T-helper 2 cell treated with Interferon-gamma antibody and Interleukin-4, amounts not matched to agents 5 μg/mL and 100 μg/mL, for 36 hours (primary cell): Measurements from ENCODE around the gene PPARG.
A peak's percentile ranks its signal among the peaks of the same experiment; 100 is the strongest.
"Not testable (repeated sequence)": the region's sequence is repeated elsewhere in the genome, so short reads cannot be mapped to it uniquely, and the experiment has no call there.

Experiments used
- DNase-seq: peaks from one replicate; pipeline ENCODE4 v3.0.0; 2021; ENCODE audit warnings: low spot score
- H3K27ac Mint-ChIP-seq: one replicate; pipeline ENCODE4 v1.8.0; 2021; ENCODE audit warnings: mild to moderate bottlenecking, mixed read lengths
- H3K27me3 Mint-ChIP-seq: one replicate; pipeline ENCODE4 v1.8.0; 2021; ENCODE audit warnings: low read depth, mixed read lengths
- H3K36me3 Mint-ChIP-seq: one replicate; pipeline ENCODE4 v1.8.0; 2021; ENCODE audit warnings: low read depth, mixed read lengths
- H3K4me1 Mint-ChIP-seq: one replicate; pipeline ENCODE4 v1.8.0; 2021; ENCODE audit warnings: low read depth, mixed read lengths
- H3K4me3 Mint-ChIP-seq: one replicate; pipeline ENCODE4 v1.8.0; 2022; ENCODE audit warnings: mild to moderate bottlenecking, moderate library complexity, mixed read lengths
- H3K9me3 Mint-ChIP-seq: one replicate; pipeline ENCODE4 v1.8.0; 2021; ENCODE audit warnings: mixed read lengths

The PPARG gene

GRCh38 chr3:12465151-12465835 lies 176.4 kb downstream of the PPARG start:
- Mint-ChIP-seq H3K27ac (no peak overlapping the region), H3K9me3 (no peaks in the 10 kb centered on the region), H3K36me3 (no peaks in the 10 kb centered on the region), H3K4me1 (peaks cover 8% of the 10 kb centered on the region), H3K27me3 (no peaks in the 10 kb centered on the region), H3K4me3 (no peak overlapping the region)
- DNase-seq: no peak

DNA sequence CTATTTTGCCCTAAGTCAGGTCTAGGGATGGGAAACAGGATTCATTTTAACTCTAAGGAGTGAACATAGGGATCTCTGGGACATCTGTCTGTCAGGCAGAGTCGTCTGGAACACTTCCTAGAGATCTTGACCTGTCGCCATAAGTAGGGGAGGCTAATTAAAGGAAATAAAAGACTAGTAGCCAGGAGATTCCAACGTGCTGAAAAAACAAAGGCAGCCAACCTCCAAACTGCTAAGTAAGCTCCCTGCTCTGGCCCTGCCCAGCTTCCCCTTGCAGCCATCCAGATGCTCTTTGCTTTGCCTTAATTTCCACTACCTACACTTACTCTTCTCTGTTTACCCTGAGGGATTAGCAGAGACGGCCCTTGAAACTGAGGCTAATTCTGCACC lies 177.0 kb downstream of the PPARG start:
- Mint-ChIP-seq H3K36me3 (no peaks in the 10 kb centered on the region), H3K9me3 (no peaks in the 10 kb centered on the region), H3K4me3 (no peak overlapping the region), H3K27ac (no peak overlapping the region), H3K4me1 (peaks cover 8% of the 10 kb centered on the region), H3K27me3 (no peaks in the 10 kb centered on the region)
- no peak for DNase-seq

DNA sequence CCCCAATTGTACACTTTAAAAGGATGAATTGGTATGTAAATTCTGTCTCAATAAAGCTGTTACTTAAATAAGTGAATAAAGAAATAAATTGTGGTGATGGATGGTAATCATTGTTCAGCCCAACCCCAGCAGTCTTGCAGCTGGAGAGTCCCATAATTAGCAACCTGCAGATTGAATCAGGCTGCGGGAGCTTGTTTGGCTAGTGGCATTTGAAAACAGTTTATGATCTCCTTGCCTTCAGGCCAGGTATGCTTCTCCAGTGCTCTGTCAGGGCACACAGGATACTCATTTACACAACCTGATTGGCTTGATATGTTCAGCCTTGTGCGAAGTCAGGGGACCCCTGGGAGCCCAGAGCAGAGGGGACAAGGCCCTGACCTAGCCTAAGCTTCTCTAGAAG lies 178.9 kb downstream of the PPARG start:
- Mint-ChIP-seq H3K36me3 (no peaks in the 10 kb centered on the region), H3K9me3 (no peaks in the 10 kb centered on the region), H3K27me3 (no peaks in the 10 kb centered on the region), H3K4me1 (peaks cover 7% of the 10 kb centered on the region), H3K27ac (no peak overlapping the region), H3K4me3 (no peak overlapping the region)
- DNase-seq: no peak

- Mint-ChIP-seq H3K27ac (no peak overlapping the region), H3K4me1 (peaks cover 4% of the 10 kb centered on the region), H3K36me3 (no peaks in the 10 kb centered on the region), H3K27me3 (no peaks in the 10 kb centered on the region), H3K9me3 (no peaks in the 10 kb centered on the region), H3K4me3 (no peak overlapping the region)
- DNase-seq: no peak
Measured at GRCh38 chr3:12468276-12468675, 179.4 kb downstream of the PPARG start.

DNA sequence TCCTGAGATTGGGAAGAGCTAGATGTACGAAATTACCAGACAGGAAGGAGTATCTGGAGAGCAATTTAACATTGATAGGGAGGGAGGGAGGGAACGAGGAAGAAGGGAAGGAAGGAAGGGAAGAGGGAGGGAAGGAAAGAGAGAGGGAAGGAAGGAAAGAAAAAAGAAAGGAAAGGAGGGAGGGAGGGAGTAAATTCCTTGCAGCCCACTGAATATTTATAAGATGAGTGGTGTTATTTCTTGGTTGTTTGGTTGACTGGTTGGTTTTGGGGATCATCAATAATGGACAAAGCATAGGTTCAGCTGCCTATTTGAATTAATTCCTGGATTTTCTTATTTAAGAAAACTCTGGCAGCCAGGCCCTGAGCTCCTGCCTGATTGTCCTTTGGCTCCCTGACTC lies 179.9 kb downstream of the PPARG start:
- no peaks in the 10 kb centered on the region for H3K9me3 Mint-ChIP-seq
- H3K4me3 Mint-ChIP-seq: no peak overlapping the region
- peaks cover 4% of the 10 kb centered on the region for H3K4me1 Mint-ChIP-seq
- no peaks in the 10 kb centered on the region for H3K36me3 Mint-ChIP-seq
- no peak for DNase-seq
- no peak overlapping the region for H3K27ac Mint-ChIP-seq
- H3K27me3 Mint-ChIP-seq: no peaks in the 10 kb centered on the region

DNA sequence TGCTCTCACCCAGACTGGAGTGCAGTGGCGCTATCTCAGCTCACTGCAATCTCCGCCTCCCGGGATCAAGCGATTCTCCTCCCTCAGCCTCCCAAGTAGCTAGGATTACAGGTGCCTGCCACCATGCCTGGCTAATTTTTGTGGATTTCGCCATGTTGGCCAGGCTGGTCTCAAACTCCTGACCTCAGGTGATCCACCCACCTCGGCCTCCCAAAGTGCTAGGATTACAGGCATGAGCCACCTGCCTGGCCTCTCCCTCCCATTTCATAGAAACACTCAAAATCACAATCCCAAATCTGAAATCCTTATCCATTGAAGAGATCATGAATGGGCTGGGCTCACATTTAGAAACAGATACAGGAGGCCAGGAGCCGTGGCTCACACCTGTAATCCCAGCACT lies 180.4 kb downstream of the PPARG start:
- H3K4me3 Mint-ChIP-seq, H3K4me1 Mint-ChIP-seq, H3K27ac Mint-ChIP-seq, H3K36me3 Mint-ChIP-seq, DNase-seq, H3K9me3 Mint-ChIP-seq, H3K27me3 Mint-ChIP-seq: not testable (repeated sequence)

GRCh38 chr3:12470111-12470510 lies 181.2 kb downstream of the PPARG start:
- Mint-ChIP-seq H3K4me1 (peaks cover 4% of the 10 kb centered on the region), H3K9me3 (no peaks in the 10 kb centered on the region), H3K27ac (no peak overlapping the region), H3K36me3 (no peaks in the 10 kb centered on the region), H3K27me3 (no peaks in the 10 kb centered on the region), H3K4me3 (no peak overlapping the region)
- no peak for DNase-seq

DNA sequence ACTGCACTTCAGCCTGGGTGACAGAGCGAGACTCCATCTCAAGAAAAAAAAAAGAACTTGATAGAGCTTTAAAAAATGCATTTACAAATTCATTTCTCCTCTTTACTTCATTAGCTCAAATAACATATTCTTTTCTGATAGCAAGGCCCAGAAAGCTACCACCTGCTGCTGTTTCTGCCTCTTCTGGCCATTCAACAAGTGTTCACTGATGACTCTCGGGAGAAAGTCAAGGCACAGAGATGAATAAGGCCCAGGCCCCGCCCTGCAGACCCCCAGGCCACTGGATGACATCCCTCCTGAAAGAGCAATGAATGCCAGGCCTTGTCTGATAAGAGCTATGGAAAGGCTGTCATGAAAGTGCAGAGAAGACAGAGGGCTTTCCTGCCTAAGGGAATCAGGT lies 181.8 kb downstream of the PPARG start:
- Mint-ChIP-seq H3K27me3 (no peaks in the 10 kb centered on the region), H3K36me3 (no peaks in the 10 kb centered on the region), H3K4me3 (no peak overlapping the region), H3K27ac (no peak overlapping the region), H3K9me3 (no peaks in the 10 kb centered on the region), H3K4me1 (peaks cover 4% of the 10 kb centered on the region)
- no peak for DNase-seq

- Mint-ChIP-seq H3K36me3 (no peaks in the 10 kb centered on the region), H3K4me1 (peaks cover 4% of the 10 kb centered on the region), H3K9me3 (no peaks in the 10 kb centered on the region), H3K27ac (no peak overlapping the region), H3K4me3 (no peak overlapping the region), H3K27me3 (no peaks in the 10 kb centered on the region)
- peak; percentile 73 for DNase-seq
Measured at GRCh38 chr3:12471241-12471640, 182.4 kb downstream of the PPARG start.

GRCh38 chr3:12472000-12472610 lies 183.2 kb downstream of the PPARG start:
- Mint-ChIP-seq H3K9me3 (no peaks in the 10 kb centered on the region), H3K4me1 (peaks cover 4% of the 10 kb centered on the region), H3K27me3 (no peaks in the 10 kb centered on the region), H3K36me3 (no peaks in the 10 kb centered on the region), H3K4me3 (no peak overlapping the region), H3K27ac (no peak overlapping the region)
- DNase-seq: no peak

DNA sequence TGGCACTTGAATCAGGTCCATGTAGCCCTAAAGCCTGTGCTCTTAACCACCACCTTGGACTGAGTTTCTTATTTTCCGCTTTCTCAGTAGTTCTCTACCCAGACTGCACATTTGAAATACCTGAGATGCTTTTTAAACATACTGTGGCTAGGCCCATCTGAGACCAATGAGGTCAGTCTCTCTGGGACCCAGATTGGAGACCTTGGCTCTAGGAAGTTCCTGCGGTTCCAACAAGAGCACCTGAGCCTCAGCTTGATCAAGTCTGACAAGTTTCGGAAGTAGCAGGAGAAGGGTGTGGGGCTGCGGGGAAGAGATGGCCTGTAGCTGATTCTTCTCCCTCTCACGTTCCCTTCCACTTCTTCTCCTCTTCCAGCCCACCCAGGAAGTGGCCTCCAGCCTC lies 183.9 kb downstream of the PPARG start:
- Mint-ChIP-seq H3K4me3 (no peak overlapping the region), H3K27me3 (no peaks in the 10 kb centered on the region), H3K4me1 (peaks cover 4% of the 10 kb centered on the region), H3K36me3 (no peaks in the 10 kb centered on the region), H3K27ac (no peak overlapping the region), H3K9me3 (no peaks in the 10 kb centered on the region)
- no peak for DNase-seq

- H3K4me1 Mint-ChIP-seq: peaks cover 4% of the 10 kb centered on the region
- no peak overlapping the region for H3K27ac Mint-ChIP-seq
- no peaks in the 10 kb centered on the region for H3K27me3 Mint-ChIP-seq
- H3K9me3 Mint-ChIP-seq: no peaks in the 10 kb centered on the region
- no peaks in the 10 kb centered on the region for H3K36me3 Mint-ChIP-seq
- no peak for DNase-seq
- no peak overlapping the region for H3K4me3 Mint-ChIP-seq
Measured at GRCh38 chr3:12473511-12473910, 184.6 kb downstream of the PPARG start.

- no peaks in the 10 kb centered on the region for H3K9me3 Mint-ChIP-seq
- DNase-seq: no peak
- no peak overlapping the region for H3K27ac Mint-ChIP-seq
- H3K27me3 Mint-ChIP-seq: no peaks in the 10 kb centered on the region
- H3K4me3 Mint-ChIP-seq: no peak overlapping the region
- H3K36me3 Mint-ChIP-seq: no peaks in the 10 kb centered on the region
- peaks cover 4% of the 10 kb centered on the region for H3K4me1 Mint-ChIP-seq
Measured at GRCh38 chr3:12476238-12476897, 187.5 kb downstream of the PPARG start.

DNA sequence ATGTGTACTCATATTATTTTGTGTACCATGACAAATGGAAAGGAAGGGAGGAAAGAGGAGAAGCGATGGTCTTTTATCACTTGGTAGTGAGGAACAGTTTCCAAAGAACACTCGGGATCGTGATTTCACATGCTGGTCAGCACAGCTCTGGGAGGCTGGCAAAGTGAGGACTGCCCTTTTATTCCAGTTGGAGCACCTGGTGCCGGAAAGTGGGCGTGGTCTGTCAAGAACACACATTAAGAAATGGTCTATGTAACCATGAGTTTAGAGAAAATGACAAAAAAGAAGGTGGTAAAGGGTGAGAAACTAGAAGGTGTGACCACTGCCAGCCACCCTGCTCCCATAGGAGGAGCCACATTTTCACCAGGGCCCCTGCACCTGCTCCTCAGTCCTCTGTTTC lies 188.4 kb downstream of the PPARG start:
- Mint-ChIP-seq H3K4me1 (peaks cover 4% of the 10 kb centered on the region), H3K36me3 (no peaks in the 10 kb centered on the region), H3K4me3 (no peak overlapping the region), H3K27me3 (no peaks in the 10 kb centered on the region), H3K9me3 (no peaks in the 10 kb centered on the region), H3K27ac (no peak overlapping the region)
- no peak for DNase-seq
